HG03378 (cell line): ENCODE data around the gene ROPN1B.
"Not testable (repeated sequence)": the region's sequence is repeated elsewhere in the genome, so short reads cannot be mapped to it uniquely, and the experiment has no call there.

Source experiments
- ATAC-seq: cut with Tn5 transposase; IDR thresholded peaks from one replicate; pipeline ENCODE4 v1.9.1; 2021; ENCODE audit warnings: mild to moderate bottlenecking, moderate library complexity; ENCODE audit not compliant: unreplicated experiment

The ROPN1B gene

GRCh38 chr3:125968701-125969592, at the start of gene ROPN1B:
Gene ROPN1B (plus strand): TSS chr3:125969178. CDS start chr3:125972055, 2,877 bp downstream.
- ATAC-seq, result not testable (repeated sequence)

DNA sequence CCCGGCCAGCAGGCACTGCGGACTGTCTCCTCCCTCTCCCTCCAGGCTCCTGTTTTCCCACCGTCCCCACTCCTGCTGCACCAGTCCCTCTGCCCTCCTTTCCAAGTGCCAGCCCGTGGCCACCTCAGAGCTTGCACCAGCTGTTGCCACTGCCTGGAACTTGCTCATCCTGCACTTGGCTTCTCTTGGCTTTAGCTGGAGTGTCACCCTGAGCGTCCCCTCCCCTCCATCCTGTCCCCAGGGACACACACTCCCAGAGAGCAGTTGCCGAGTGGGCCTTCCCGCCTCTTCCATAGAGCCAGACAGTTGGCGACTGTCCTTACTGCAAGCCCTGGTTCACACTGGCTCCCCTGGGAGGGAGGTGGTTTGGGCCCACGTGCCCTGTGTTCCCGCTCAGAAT, 48.8 kb upstream of the ROPN1B start:
- ATAC-seq, result not testable (repeated sequence)

- not testable (repeated sequence) for ATAC-seq
Observed at GRCh38 chr3:125920751-125921279, 48.2 kb upstream of the ROPN1B start.

DNA sequence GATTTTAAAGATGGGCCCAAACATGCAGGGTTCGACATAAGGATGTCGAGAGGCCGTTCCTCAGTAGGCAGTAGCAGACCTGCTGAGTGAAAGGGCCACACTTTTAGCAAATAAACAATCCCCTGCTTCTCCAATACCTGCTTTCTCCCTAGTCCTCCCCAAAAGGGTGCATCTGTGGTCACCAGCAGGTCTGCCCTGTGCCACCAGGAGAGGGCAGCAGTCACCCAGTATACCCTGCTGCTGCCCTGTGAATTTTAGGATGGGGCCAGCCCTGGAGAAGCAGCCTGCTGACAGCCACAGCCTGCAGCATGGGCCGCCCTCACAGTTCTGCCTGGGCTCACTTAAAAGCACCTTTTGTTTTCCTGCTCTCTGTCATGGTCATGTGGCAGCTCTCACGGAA, 47.3 kb upstream of the ROPN1B start:
- not testable (repeated sequence) for ATAC-seq

GRCh38 chr3:125923324-125924115, 45.5 kb upstream of the ROPN1B start:
- ATAC-seq, result not testable (repeated sequence)

- ATAC-seq, result not testable (repeated sequence)
Observed at GRCh38 chr3:125924276-125924675, 44.7 kb upstream of the ROPN1B start.

DNA sequence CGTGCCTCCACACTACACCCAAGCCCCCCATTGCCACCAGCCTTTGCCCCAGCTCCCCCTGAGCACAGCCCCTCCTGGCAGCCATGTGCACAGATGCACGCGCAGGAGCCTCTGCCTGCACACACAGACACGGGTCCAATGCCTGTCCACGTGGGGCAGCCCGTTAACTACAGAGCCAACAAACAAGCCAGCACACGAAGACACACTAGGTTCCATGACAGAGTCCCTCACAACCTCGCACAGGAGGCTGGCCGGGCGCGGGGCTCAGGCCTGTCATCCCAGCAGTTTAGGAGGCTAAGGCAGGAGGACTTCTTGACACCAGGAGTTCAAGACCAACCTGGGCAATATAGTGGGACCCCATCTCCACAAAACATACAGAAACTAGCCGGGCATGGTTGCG, 43.3 kb upstream of the ROPN1B start:
- not testable (repeated sequence) for ATAC-seq

DNA sequence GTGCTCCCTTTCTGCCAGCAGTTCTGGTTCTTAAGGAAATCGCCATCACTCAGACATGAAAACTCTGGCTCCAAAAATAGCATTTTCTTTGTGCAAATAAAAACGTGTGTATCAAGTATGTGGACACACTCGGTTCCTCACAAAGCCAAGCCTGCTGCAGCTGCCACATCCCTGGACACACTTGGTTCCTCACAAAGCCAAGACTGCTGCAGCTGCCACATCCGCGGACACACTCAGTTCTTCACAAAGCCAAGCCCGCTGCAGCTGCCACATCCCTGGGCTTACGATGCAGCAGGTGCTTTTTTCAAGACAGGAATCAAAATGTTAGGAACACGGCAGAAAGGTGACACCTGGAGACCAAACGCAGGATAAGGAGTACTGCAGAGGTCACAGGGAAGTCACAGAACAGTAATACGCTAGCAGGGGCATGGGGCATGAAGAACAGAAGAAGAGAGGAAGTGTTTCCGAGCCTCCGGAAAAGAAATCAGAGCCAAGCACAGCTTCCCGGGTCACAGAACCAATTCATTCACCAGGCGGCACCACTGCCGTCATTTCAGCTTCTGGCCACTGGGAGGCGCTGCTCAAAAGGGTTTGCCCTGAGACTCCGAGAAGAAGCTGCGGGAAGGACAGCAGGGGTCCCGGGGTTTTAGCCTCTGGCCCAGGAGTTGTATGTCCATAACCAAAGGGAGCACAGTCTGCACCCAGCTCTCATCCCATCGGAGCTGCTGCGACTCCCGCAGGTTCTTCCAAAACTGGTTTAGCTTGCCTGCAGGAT, 40.0 kb upstream of the ROPN1B start:
- ATAC-seq, result not testable (repeated sequence)

- ATAC-seq, result not testable (repeated sequence)
Observed at GRCh38 chr3:125929765-125930164, 39.2 kb upstream of the ROPN1B start.

DNA sequence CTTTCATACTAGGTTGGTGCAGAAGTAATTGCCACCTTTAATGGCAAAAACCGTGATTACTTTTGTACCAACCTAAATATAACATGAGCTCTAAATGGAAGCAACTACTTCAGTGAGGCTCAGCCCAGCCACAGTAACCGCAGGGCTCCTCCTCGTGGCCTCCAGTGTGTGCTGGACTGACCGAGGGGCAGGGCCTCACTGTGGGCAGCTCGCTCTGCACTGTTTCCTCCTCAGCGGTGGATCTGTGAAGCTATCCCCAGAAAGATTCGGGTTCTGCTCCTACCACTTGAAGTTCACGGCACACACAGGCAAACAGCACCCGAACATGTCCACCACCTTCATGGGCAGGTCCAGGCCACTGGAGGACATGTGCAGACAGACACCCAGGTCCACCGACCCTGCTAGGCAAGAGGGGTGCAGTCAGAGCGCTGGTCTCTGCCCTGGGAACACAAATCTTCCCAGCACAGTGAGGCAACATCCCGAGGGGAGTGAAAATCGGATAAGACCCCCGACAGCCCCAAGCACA, 37.6 kb upstream of the ROPN1B start:
- ATAC-seq, result not testable (repeated sequence)

GRCh38 chr3:125933397-125934173, 35.4 kb upstream of the ROPN1B start:
- ATAC-seq, result not testable (repeated sequence)

GRCh38 chr3:125935252-125935874, 33.6 kb upstream of the ROPN1B start:
- ATAC-seq, result not testable (repeated sequence)

DNA sequence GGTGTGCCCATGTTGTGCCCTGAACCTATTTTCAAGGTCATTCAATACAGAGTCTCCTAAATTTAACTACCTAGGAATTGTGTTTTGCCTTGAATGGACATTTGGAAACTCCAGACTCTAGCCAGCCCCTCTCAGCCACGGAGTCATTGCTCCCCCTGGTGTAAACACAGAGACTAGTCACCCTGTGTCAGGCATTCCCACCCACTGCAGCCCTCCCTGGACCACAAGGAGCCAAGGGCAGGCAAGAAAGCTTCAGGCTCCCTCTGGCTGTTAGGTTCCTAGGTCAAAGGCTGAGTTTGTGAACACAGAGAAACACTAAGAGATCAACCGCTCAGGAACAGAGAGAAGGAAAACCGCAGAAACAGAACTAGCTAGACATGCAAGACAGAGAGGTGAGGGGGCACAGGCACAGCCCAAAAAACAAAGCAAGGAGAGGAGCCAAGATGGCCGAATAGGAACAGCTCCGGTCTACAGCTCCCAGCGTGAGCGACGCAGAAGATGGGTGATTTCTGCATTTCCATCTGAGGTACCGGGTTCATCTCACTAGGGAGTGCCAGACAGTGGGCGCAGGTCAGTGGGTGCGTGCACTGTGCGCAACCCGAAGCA, 32.7 kb upstream of the ROPN1B start:
- ATAC-seq, result not testable (repeated sequence)

DNA sequence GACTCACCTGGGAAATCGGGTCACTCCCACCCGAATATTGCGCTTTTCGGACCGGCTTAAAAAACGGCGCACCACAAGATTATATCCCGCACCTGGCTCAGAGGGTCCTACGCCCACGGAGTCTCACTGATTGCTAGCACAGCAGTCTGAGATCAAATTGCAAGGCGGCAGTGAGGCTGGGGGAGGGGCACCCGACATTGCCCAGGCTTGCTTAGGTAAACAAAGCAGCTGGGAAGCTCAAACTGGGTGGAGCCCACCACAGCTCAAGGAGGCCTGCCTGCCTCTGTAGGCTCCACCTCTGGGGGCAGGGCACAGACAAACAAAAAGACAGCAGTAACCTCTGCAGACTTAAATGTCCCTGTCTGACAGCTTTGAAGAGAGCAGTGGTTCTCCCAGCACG, 32.1 kb upstream of the ROPN1B start:
- ATAC-seq, result not testable (repeated sequence)

GRCh38 chr3:125947806-125948205, 21.2 kb upstream of the ROPN1B start:
- ATAC-seq, result not testable (repeated sequence)

DNA sequence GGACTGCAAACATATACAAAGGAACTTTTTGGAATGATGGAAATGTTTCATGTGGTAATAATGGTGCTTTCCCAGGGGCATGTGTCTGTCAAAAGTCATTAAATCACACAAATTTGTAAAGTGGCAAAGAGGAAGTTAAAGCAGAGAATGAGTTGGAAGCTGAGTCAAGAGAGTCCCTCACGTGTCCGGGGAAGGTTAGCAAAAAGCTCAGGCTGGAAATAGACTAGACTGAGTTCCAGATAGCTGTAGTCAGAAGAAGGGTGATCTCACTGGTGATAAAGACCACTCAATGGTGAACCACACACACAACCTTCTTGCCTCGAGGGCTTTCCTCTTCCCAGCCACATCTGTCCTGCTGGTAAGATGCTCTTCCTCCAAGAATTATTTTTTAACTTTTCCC, 20.1 kb upstream of the ROPN1B start:
- not testable (repeated sequence) for ATAC-seq

DNA sequence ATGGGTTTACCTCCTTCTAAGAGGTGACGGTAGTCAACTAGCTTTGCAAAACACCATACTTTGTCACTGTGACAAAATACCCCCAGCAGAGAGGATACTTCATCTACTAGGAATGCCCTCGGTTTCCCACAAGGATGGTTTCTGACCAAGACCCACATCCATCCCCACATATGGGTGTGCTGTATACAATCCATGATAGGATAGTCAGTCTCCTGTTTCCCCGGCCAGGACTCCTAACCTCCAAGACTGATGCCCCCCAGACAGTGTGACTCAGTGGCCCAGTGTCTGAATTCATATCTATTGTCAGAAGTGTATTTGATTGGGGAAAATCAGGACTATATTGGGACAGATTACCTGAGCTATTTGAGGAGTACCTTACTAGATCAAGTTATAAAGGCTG, 17.8 kb upstream of the ROPN1B start:
- ATAC-seq, result not testable (repeated sequence)

- not testable (repeated sequence) for ATAC-seq
Observed at GRCh38 chr3:125957020-125957419, 12.0 kb upstream of the ROPN1B start.
